ENCODE results near the gene PPP1R37. TPM values are rescaled to one million over a fixed set of nuclear protein-coding genes. Genes with fewer than 3 reads are reported as not detected.

Gene PPP1R37
- total RNA-seq, 4 donors from 2014 or later = 34.9 to 59.7 (median 42.9) TPM

DNA sequence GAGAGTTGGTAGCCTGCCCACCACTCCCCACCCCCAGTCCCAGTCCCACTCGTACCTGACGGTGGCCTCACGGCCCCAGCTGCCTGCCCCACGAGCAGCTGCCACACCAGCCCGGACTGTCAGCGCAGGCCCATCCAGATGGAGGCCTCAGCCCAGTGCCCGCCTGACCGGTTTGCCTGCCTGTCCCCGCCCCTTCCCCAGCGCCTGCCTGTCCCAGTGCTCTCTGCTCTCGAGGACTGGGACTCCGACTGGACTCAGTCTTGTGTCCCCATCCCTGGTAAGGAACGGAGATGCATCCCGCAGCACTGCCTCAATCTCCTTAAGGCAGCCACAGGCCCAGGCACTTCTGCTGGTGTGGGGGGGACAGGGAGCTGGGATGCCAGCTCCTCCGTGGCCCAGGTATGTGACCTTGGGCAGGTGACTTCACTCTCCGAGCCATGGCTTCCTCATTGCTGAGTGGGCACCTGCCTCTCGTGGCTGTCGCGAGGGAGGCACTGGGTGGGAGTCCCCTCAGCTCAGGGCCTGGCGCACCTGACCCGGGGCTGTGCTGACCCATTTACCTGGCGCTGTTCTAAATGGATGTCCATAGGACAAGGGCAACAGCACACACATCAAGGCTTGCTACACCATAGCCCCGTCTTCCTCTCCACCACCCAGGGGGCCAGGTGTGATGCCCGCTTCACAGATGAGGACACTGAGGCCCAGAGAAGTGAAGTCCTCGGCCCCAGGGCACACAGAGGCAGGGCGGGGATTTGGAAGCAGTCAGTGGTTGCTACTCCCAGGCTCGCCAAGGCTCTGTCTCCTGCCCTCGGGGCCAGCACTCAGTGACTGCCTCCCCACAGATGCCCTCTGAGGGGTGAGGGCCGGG is 68.1 kb downstream of the PPP1R37 start, which contains the start of gene NKPD1:
TSS of gene NKPD1 (minus strand) at position 113 of the 868 bp plus-strand sequence. CDS start 832 bp downstream, outside the sequence.
- intact Hi-C loops (cut with DNase I) = no loop called here
- Histone ChIP-seq H3K4me3 (replicated peaks in 1 of 3) (no peak within 1 kb of the TSS), H3K27ac (no peak within 1 kb of the TSS), H3K9me3 (no peaks in the 10 kb centered on the region), H3K4me1 (peaks cover 0 to 15% of the 10 kb centered on the region in 2 donors), H3K27me3 (no peaks in the 10 kb centered on the region), H3K36me3 (no peaks in the 10 kb centered on the region)
- 43 to 53% methylated on average over 22 to 23 of the region's 29 CpGs for WGBS, 2 donors
- no peak for TF ChIP-seq POLR2A (IDR thresholded peaks at IDR 0.05)
- TF ChIP-seq, protein P1, sequence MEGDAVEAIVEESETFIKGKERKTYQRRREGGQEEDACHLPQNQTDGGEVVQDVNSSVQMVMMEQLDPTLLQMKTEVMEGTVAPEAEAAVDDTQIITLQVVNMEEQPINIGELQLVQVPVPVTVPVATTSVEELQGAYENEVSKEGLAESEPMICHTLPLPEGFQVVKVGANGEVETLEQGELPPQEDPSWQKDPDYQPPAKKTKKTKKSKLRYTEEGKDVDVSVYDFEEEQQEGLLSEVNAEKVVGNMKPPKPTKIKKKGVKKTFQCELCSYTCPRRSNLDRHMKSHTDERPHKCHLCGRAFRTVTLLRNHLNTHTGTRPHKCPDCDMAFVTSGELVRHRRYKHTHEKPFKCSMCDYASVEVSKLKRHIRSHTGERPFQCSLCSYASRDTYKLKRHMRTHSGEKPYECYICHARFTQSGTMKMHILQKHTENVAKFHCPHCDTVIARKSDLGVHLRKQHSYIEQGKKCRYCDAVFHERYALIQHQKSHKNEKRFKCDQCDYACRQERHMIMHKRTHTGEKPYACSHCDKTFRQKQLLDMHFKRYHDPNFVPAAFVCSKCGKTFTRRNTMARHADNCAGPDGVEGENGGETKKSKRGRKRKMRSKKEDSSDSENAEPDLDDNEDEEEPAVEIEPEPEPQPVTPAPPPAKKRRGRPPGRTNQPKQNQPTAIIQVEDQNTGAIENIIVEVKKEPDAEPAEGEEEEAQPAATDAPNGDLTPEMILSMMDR (IDR thresholded peaks at IDR 0.05) = no peak
- DNase-seq = peak; percentile 82 to 83

DNA sequence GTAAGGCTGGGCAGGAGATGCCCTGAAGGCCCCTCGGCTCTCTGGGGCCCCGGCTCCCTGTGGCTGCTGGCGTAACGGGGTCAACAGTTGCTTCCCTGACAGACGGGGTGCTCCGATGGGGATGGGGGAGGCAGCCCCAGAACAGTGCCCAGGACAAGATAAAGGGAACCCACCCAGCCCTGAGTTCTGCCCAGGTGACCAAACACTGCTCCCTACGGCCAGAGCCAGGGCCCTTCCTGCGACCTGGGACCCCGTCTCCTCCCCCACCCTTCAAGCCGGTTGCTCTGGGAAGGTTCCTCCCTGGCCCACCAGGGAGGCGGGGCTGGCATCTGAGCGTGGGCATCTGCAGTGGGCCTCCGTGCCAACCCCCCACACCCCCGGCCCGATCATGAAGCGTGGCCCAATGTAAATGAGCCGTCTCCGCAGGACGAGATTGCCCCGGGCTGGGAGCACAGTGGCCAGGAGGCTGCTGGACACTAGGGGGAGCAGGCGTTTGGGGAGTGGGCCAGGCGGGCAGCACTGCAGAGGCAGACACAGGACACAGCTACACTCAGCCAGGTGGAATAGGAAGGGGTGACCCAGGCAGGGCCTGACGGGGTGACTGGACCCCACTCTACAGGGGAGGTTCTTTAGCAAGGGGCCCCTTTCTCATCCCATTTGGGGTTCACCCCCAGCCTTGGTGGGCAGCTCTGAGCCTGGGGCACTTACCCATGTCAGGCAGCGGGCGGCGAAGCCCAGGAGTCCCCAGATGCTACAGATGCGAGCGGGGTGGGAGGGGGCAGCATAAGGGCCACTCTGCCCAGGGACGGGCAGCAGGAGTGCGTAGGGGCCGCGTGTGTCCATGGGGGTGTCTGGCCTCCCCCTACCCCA is 69.0 kb downstream of the PPP1R37 start:
- no peak for DNase-seq
- TF ChIP-seq, protein P1 (IDR thresholded peaks at IDR 0.05) = peak in 1 of 6 experiments; percentile 24
- TF ChIP-seq POLR2A (IDR thresholded peaks at IDR 0.05) = no peak
- no peaks in the 10 kb centered on the region for H3K36me3 ChIP-seq
- H3K27ac ChIP-seq = no peak overlapping the region
- no peaks in the 10 kb centered on the region for H3K27me3 ChIP-seq
- no peak overlapping the region for H3K4me3 ChIP-seq (replicated peaks in 1 of 3)
- intact Hi-C loops (cut with DNase I) = no loop called here
- no peaks in the 10 kb centered on the region for H3K9me3 ChIP-seq
- 50 to 52% methylated on average over 2 to 16 of the region's 32 CpGs for WGBS, 2 donors
- peaks cover 0 to 15% of the 10 kb centered on the region in 2 donors for H3K4me1 ChIP-seq

DNA sequence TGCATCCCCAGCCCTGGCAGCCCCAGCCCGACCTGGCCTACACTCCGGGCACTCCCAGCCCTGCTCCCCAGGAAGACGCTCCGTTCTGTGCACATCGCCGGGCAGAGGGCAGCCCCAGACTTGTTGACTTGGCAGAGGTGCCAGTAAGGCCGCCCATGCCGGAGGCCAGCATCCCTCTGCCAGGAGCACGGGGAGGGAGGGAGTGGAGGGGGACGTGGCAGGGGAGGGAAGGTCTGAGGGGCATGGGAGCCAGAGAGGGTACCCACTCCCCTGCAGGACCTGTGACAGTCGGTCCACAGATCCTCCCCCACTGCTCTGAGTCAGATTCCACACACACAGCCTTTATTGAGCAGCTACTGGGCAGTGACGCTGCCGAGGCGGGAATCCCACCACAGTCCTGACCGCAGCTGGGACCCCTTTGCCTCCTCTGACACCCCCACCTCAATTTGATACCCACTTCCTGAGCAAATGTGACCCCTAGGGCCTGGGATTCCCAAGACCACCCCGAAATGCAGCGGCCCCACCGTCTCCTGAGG is 69.7 kb downstream of the PPP1R37 start:
- Histone ChIP-seq H3K9me3 (no peaks in the 10 kb centered on the region), H3K27ac (no peak overlapping the region), H3K27me3 (no peaks in the 10 kb centered on the region), H3K4me1 (peaks cover 0 to 15% of the 10 kb centered on the region in 2 donors), H3K4me3 (replicated peaks in 1 of 3) (no peak overlapping the region), H3K36me3 (no peaks in the 10 kb centered on the region)
- WGBS, 2 donors = 73 to 85% methylated on average over 13 to 16 of the region's 18 CpGs
- TF ChIP-seq, protein P1 (IDR thresholded peaks at IDR 0.05) = no peak
- TF ChIP-seq POLR2A (IDR thresholded peaks at IDR 0.05) = no peak
- intact Hi-C loops (cut with DNase I) = no loop called here
- no peak for DNase-seq

DNA sequence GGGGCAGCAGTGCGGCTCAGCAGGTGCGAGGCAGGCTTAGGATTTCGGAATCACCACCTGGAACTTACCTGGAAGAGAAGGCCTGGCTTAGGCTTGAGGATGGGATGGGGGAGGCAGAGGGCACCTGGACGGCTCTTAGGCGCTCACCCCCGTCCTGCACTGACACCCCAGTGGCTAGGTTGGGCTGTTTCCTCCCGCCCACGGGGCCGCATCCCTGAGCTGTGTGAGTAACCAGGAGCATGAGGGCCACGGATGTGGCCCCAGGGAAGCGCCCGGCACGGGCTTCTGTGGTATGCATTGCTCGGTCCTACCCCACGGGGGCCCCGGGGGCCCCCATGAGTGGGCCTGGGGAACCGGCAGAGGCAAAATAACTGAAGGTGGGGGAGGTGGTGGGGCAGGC is 70.2 kb downstream of the PPP1R37 start:
- TF ChIP-seq, protein P1 (IDR thresholded peaks at IDR 0.05) = no peak
- TF ChIP-seq POLR2A (IDR thresholded peaks at IDR 0.05) = no peak

More for the DNA sequence above, 70.2 kb downstream of the PPP1R37 start:
- H3K27ac ChIP-seq = no peak overlapping the region
- H3K4me1 ChIP-seq = peaks cover 0 to 15% of the 10 kb centered on the region in 2 donors
- WGBS, 2 donors = 91 to 100% methylated on average over 4 to 14 of the region's 17 CpGs
- H3K4me3 ChIP-seq (replicated peaks in 1 of 3) = no peak overlapping the region
- no peaks in the 10 kb centered on the region for H3K36me3 ChIP-seq
- no peak for DNase-seq
- intact Hi-C loops (cut with DNase I) = no loop called here
- no peaks in the 10 kb centered on the region for H3K9me3 ChIP-seq
- no peaks in the 10 kb centered on the region for H3K27me3 ChIP-seq

All from thyroid gland (tissue), 4 donors.